GM10266 (cell line): ENCODE measurements around the gene ASPG.

Source experiments
- DNase-seq: peaks from one replicate; pipeline ENCODE4 v3.0.0; 2012; ENCODE audit errors: extremely low spot score
- TF ChIP-seq, protein P1 (sequence below): IDR thresholded peaks from 2 replicates; pipeline ENCODE4 v1.5.1; 2012; ENCODE audit warnings: mild to moderate bottlenecking, low read depth; ENCODE audit not compliant: control insufficient read depth, insufficient read depth; ENCODE audit errors: missing control alignments

Gene ASPG

GRCh38 chr14:104131968-104132732 is 46.6 kb downstream of the ASPG start:
- no peak for DNase-seq

GRCh38 chr14:104132981-104133380 is 47.5 kb downstream of the ASPG start:
- TF ChIP-seq, protein P1, sequence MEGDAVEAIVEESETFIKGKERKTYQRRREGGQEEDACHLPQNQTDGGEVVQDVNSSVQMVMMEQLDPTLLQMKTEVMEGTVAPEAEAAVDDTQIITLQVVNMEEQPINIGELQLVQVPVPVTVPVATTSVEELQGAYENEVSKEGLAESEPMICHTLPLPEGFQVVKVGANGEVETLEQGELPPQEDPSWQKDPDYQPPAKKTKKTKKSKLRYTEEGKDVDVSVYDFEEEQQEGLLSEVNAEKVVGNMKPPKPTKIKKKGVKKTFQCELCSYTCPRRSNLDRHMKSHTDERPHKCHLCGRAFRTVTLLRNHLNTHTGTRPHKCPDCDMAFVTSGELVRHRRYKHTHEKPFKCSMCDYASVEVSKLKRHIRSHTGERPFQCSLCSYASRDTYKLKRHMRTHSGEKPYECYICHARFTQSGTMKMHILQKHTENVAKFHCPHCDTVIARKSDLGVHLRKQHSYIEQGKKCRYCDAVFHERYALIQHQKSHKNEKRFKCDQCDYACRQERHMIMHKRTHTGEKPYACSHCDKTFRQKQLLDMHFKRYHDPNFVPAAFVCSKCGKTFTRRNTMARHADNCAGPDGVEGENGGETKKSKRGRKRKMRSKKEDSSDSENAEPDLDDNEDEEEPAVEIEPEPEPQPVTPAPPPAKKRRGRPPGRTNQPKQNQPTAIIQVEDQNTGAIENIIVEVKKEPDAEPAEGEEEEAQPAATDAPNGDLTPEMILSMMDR = no peak
- DNase-seq = no peak

More at GRCh38 chr14:104131968-104132732, 46.6 kb downstream of the ASPG start:
- TF ChIP-seq, protein P1 = no peak

DNA sequence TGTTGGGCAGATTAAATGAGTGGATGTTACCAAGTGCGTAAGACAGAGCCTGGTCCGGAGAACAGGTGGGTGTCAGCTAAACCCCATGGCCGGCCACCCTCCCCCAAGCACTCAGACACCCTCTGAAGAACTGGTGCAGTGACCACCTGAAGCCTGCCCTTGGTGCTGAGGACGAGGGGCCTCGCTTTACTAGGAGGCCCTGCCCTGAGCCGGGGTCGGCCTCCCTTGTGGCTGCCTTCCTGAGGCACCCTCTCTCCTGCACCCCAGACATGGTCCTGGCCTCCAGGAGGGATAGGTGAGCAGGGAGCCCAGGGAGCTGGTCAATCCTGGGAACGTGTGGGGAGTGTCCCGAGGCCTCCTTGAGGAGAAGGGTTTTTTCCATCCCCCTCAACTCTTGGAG is 48.0 kb downstream of the ASPG start:
- DNase-seq = no peak
- TF ChIP-seq, protein P1 = no peak

GRCh38 chr14:104134061-104134965 is 48.8 kb downstream of the ASPG start:
- TF ChIP-seq, protein P1 = no peak
- no peak for DNase-seq

DNA sequence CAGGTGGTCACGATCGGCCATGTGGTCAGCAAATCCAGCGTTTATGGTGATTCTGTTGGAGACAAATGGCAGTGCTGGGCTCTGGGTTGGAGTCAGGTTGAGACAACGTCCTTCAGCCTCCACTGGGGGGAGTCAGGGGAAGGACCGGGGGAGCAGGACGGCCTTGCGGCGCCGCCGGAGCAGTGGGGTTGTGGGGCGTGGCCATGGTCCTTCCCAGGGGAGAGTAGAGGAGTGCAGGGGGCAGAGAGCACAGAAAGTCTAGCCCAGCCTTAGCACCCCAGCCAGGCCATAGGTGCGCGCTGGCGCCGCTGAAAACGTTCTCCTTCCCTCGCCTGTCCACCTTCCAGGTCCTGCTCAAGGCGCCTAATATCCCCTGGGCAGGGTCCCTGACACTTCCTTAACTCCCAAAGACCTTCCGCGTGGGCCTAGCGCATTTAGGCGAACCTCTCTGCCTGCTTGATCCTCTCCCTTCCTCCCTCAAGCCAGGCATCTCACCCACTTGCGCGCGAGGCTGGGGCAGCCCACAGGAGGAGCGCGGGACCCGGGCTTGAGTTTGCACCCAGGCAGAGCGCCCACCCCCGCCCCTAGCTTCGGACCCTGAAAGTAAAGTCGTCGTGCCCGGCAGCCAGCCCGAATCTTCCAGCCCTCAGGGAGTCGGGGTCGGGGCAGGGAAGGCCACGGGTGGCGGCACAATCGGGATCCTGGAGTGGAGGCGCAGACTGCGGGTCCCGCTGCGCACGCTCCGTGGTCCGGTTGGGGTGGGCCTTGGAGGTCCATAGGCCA is 49.8 kb downstream of the ASPG start:
- TF ChIP-seq, protein P1 = no peak
- no peak for DNase-seq

DNA sequence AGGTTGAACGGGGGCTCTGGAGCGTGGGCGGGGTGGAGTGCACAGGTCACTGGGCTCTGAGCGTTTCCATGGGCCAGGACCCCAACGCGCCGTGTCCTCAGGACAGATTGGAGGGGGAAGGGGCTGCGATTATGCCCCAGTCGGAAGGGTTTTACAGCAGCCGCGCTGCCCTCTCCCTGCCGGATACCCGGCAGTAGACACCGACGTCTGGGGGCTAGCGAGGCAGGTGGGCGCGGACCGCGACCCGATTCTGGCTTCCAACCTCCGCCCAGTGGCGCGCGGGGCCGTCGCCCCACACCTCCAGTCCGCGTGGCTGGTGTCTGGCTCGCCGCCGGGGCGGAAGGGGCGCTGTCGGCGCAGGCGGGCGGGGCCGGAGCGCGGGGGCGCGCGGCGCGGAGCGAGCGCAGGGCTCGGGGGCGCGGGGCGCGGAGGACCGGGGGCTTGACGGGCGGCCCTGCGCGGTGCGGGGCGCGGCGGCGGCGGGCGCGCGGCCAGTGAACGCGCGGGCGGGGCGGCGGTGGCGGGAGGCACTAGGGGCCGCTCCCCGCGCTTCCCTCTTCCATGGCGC is 50.5 kb downstream of the ASPG start:
- TF ChIP-seq, protein P1 = no peak
- no peak for DNase-seq
